ENCODE data around the gene MYL9.
"Not testable (repeated sequence)": the region's sequence is repeated elsewhere in the genome, so short reads cannot be mapped to it uniquely, and the experiment has no call there.

The MYL9 gene

GRCh38 chr20:36541227-36541767, at the start of gene MYL9:
TSS of gene MYL9 (plus strand) at chr20:36541519. CDS start at chr20:36544885, 3,366 bp downstream.
- DNase-seq = peak; percentile 59

- DNase-seq = no peak
These were observed 49.3 kb upstream of the MYL9 start for GRCh38 chr20:36491901-36492617.

GRCh38 chr20:36493051-36493800, 48.1 kb upstream of the MYL9 start:
- DNase-seq = no peak

GRCh38 chr20:36493801-36494114, 47.6 kb upstream of the MYL9 start:
- DNase-seq = no peak

- DNase-seq = no peak
These were observed 44.3 kb upstream of the MYL9 start for GRCh38 chr20:36496707-36497669.

GRCh38 chr20:36497856-36498255, 43.5 kb upstream of the MYL9 start:
- no peak for DNase-seq

- DNase-seq = no peak
These were observed 42.7 kb upstream of the MYL9 start for GRCh38 chr20:36498386-36499179.

GRCh38 chr20:36499211-36499610, 42.1 kb upstream of the MYL9 start:
- DNase-seq = no peak

GRCh38 chr20:36499723-36500501, 41.4 kb upstream of the MYL9 start:
- DNase-seq = no peak

GRCh38 chr20:36501367-36502006, 39.8 kb upstream of the MYL9 start:
- DNase-seq = no peak

- no peak for DNase-seq
These were observed 37.0 kb upstream of the MYL9 start for GRCh38 chr20:36504295-36504694.

GRCh38 chr20:36506253-36506652, 35.1 kb upstream of the MYL9 start:
- DNase-seq = no peak

- no peak for DNase-seq
These were observed 33.6 kb upstream of the MYL9 start for GRCh38 chr20:36507746-36508145.

GRCh38 chr20:36519012-36519719, 22.2 kb upstream of the MYL9 start:
- no peak for DNase-seq

- no peak for DNase-seq
These were observed 21.4 kb upstream of the MYL9 start for GRCh38 chr20:36519944-36520343.

GRCh38 chr20:36521526-36521925, 19.8 kb upstream of the MYL9 start:
- DNase-seq = no peak

GRCh38 chr20:36522412-36522811, 18.9 kb upstream of the MYL9 start:
- DNase-seq = not testable (repeated sequence)

GRCh38 chr20:36523341-36523740, 18.0 kb upstream of the MYL9 start:
- DNase-seq = no peak

GRCh38 chr20:36525620-36526365, 15.5 kb upstream of the MYL9 start:
- DNase-seq = no peak
